IMR-90 (cell line): ENCODE data around the gene AVPR2. TPM values are rescaled to one million over a fixed set of nuclear protein-coding genes. Genes with fewer than 3 reads are reported as not detected.

Source experiments
- ATAC-seq: fragments of 200-7000 bp; cut with Tn5 transposase; 2 replicates; pipeline ENCODE4 v1.9.1; 2020; ENCODE audit warnings: low read depth, mild to moderate bottlenecking, moderate library complexity
- BruUV-seq: library from RNA; stranded (reverse); fragments of 400-500 nt; replicated peaks from 2 replicates; lab custom pipeline; 2021; lab: Mats Ljungman, UMichigan
- CTCF ChIA-PET: fragments of 300-600 bp; formaldehyde crosslinking; extraction: SDS; loops from one replicate; lab custom pipeline; 2021; ENCODE audit warnings: antibody characterized with exemption; lab: Yijun Ruan, JAX
- POLR2A ChIA-PET: fragments of 300-600 bp; sonication (Branson Sonifier 250); formaldehyde crosslinking; loops from one replicate; lab custom pipeline; 2022; ENCODE audit warnings: antibody characterized with exemption; ENCODE audit not compliant: unreplicated experiment; lab: Charles Lee
- DNase-seq: peaks from one replicate; pipeline ENCODE4 v3.0.0; 2013
- H2AFZ ChIP-seq: replicated peaks from 2 replicates; pipeline ENCODE3; 2013; ENCODE audit warnings: low read length, mild to moderate bottlenecking; ENCODE audit not compliant: poor library complexity
- H2AK5ac ChIP-seq: 2 replicates; pipeline ENCODE4 v1.6.1; 2013; ENCODE audit warnings: low read depth, low read length, inconsistent platforms
- H2AK9ac ChIP-seq: replicated peaks from 2 replicates; pipeline ENCODE3; 2013; ENCODE audit warnings: mild to moderate bottlenecking, low read depth, low read length, moderate library complexity; ENCODE audit not compliant: poor library complexity
- H2BK120ac ChIP-seq: 2 replicates; pipeline ENCODE4 v1.6.1; 2013; ENCODE audit warnings: low read depth, low read length, inconsistent platforms
- H2BK15ac ChIP-seq: 3 replicates; pipeline ENCODE4 v1.6.1; 2013; ENCODE audit warnings: low read depth, low read length, inconsistent platforms
- H2BK20ac ChIP-seq: 2 replicates; pipeline ENCODE4 v1.6.1; 2013; ENCODE audit warnings: low read depth, mild to moderate bottlenecking, inconsistent platforms, low read length, moderate library complexity
- H2BK5ac ChIP-seq: 2 replicates; pipeline ENCODE4 v1.6.1; 2013; ENCODE audit warnings: mild to moderate bottlenecking, low read depth, low read length, inconsistent platforms; ENCODE audit not compliant: poor library complexity, severe bottlenecking
- H3K14ac ChIP-seq: replicated peaks from 2 replicates; pipeline ENCODE4 v1.6.1; 2013; ENCODE audit warnings: low read depth, low read length, inconsistent platforms
- H3K18ac ChIP-seq: 2 replicates; pipeline ENCODE4 v1.6.1; 2013; ENCODE audit warnings: low read depth, low read length, control low read depth
- H3K23ac ChIP-seq: 2 replicates; pipeline ENCODE4 v1.6.1; 2013; ENCODE audit warnings: low read depth, low read length, inconsistent platforms
- H3K27ac ChIP-seq: 2 replicates; pipeline ENCODE4 v1.5.1; 2013; ENCODE audit warnings: mild to moderate bottlenecking, control low read depth, low read length; ENCODE audit not compliant: insufficient read depth
- H3K27me3 ChIP-seq: 2 replicates; pipeline ENCODE4 v1.6.1; 2013; ENCODE audit warnings: low read length; ENCODE audit not compliant: control insufficient read depth, insufficient read depth
- H3K36me3 ChIP-seq: 2 replicates; pipeline ENCODE4 v1.6.1; 2013; ENCODE audit warnings: low read length, mixed read lengths; ENCODE audit not compliant: control insufficient read depth, insufficient read depth
- H3K4ac ChIP-seq: 2 replicates; pipeline ENCODE4 v1.6.1; 2013; ENCODE audit warnings: low read depth, low read length, inconsistent platforms
- H3K4me1 ChIP-seq: 2 replicates; pipeline ENCODE4 v1.6.1; 2013; ENCODE audit warnings: low read length, mixed read lengths; ENCODE audit not compliant: control insufficient read depth, insufficient read depth
- H3K4me2 ChIP-seq: 2 replicates; pipeline ENCODE4 v1.6.1; 2013; ENCODE audit warnings: low read depth, mild to moderate bottlenecking, control low read depth, low read length, moderate library complexity
- H3K4me3 ChIP-seq: 2 replicates; pipeline ENCODE4 v1.5.1; 2013; ENCODE audit warnings: low read depth, mild to moderate bottlenecking, control low read depth, low read length, moderate library complexity; ENCODE audit not compliant: insufficient read depth
- H3K56ac ChIP-seq: 2 replicates; pipeline ENCODE4 v1.6.1; 2013; ENCODE audit warnings: low read length, inconsistent platforms; ENCODE audit not compliant: insufficient read depth; ENCODE audit errors: extremely low read depth
- H3K79me1 ChIP-seq, 2 experiments: 2 replicates each; pipeline ENCODE4 v1.6.1; 2013; ENCODE audit warnings: low read length in 2 of 2, inconsistent platforms in 1 of 2, low read depth in 1 of 2
- H3K9ac ChIP-seq: 2 replicates; pipeline ENCODE4 v1.6.1; 2013; ENCODE audit warnings: low read depth, low read length, control low read depth
- H3K9me1 ChIP-seq: 2 replicates; pipeline ENCODE4 v1.6.1; 2013; ENCODE audit warnings: low read length, inconsistent platforms; ENCODE audit not compliant: insufficient read depth
- H3K9me3 ChIP-seq: 2 replicates; pipeline ENCODE4 v1.6.1; 2013; ENCODE audit warnings: low read length; ENCODE audit not compliant: control insufficient read depth, insufficient read depth
- H4K20me1 ChIP-seq: 2 replicates; pipeline ENCODE4 v1.6.1; 2013; ENCODE audit warnings: low read length, inconsistent platforms; ENCODE audit not compliant: insufficient read depth
- H4K5ac ChIP-seq: 2 replicates; pipeline ENCODE4 v1.6.1; 2013; ENCODE audit warnings: mild to moderate bottlenecking, low read depth, low read length, control low read depth
- H4K8ac ChIP-seq, 2 experiments: 2 replicates each; pipeline ENCODE4 v1.6.1; 2013; ENCODE audit warnings: low read depth in 2 of 2, low read length in 2 of 2, control low read depth in 1 of 2, inconsistent platforms in 1 of 2
- H4K91ac ChIP-seq: 2 replicates; pipeline ENCODE4 v1.6.1; 2013; ENCODE audit warnings: low read depth, low read length, inconsistent platforms; ENCODE audit not compliant: insufficient read depth
- BHLHE40 ChIP-seq: fragments of 150-350 bp; IDR thresholded peaks from 2 replicates; pipeline ENCODE4 v1.6.1; 2016; ENCODE audit warnings: mild to moderate bottlenecking, low read depth, low read length
- CEBPB ChIP-seq: IDR thresholded peaks from 2 replicates; pipeline ENCODE4 v1.6.1; 2012; ENCODE audit warnings: low read depth, low read length, improper control_type of control experiment
- CHD1 ChIP-seq: IDR thresholded peaks from 2 replicates; pipeline ENCODE4 v1.6.1; 2012; ENCODE audit warnings: low read depth, low read length, improper control_type of control experiment
- FOS ChIP-seq: fragments of 150-350 bp; IDR thresholded peaks from 2 replicates; pipeline ENCODE4 v1.6.1; 2016; ENCODE audit warnings: low read depth, low read length
- MAFK ChIP-seq: IDR thresholded peaks from 2 replicates; pipeline ENCODE4 v1.6.1; 2012; ENCODE audit warnings: low read depth, low read length, improper control_type of control experiment
- MAZ ChIP-seq: IDR thresholded peaks from 2 replicates; pipeline ENCODE4 v1.6.1; 2012; ENCODE audit warnings: low read depth, mild to moderate bottlenecking, low read length, improper control_type of control experiment, moderate library complexity, borderline replicate concordance
- MXI1 ChIP-seq: IDR thresholded peaks from 2 replicates; pipeline ENCODE4 v1.6.1; 2012; ENCODE audit warnings: low read depth, mild to moderate bottlenecking, low read length, moderate library complexity, borderline replicate concordance
- NFE2L2 ChIP-seq: fragments of 150-350 bp; IDR thresholded peaks from 2 replicates; pipeline ENCODE4 v1.6.1; 2016; ENCODE audit warnings: low read depth, mild to moderate bottlenecking, low read length
- RAD21 ChIP-seq: IDR thresholded peaks from 2 replicates; pipeline ENCODE4 v1.6.1; 2012; ENCODE audit warnings: low read length, improper control_type of control experiment
- RFX5 ChIP-seq: IDR thresholded peaks from 2 replicates; pipeline ENCODE4 v1.8.0; 2012; ENCODE audit warnings: low read depth, mild to moderate bottlenecking, low read length, moderate library complexity
- SMC3 ChIP-seq: fragments of 150-350 bp; IDR thresholded peaks from 2 replicates; pipeline ENCODE4 v1.6.1; 2016; ENCODE audit warnings: low read depth, mild to moderate bottlenecking, antibody characterized with exemption, low read length, moderate library complexity
- WGBS, 2 experiments: methylation state at CpG; one replicate each; pipeline versions ENCODE4 v1.1.5 to v1.1.7; 2013; ENCODE audit warnings: missing lambda C conversion rate in 2 of 2; ENCODE audit not compliant: insufficient read length in 1 of 2; ENCODE audit errors: extremely low coverage in 2 of 2; 5-methylcytosine and 5-hydroxymethylcytosine counted together
- dilution Hi-C: fragments of 300-500 bp; cut with HindIII; formaldehyde crosslinking; loops from one replicate; pipeline ENCODE4 v1.14.3; 2018; ENCODE audit warnings: low sequenced_read_pairs; ENCODE audit not compliant: unreplicated experiment
- in situ Hi-C: fragments of 300-500 bp; cut with MboI; formaldehyde crosslinking; loops from 3 replicates; pipeline ENCODE4 v1.14.3; 2019; ENCODE audit warnings: low sequenced_read_pairs, inconsistent platforms, mixed read lengths
- intact Hi-C: fragments of 100-400 bp; cut with micrococcal nuclease; formaldehyde crosslinking; loops from 2 replicates; pipeline ENCODE4 v1.10.0; 2022
- polyA plus RNA-seq, 3 experiments: library from polyadenylated mRNA; depleted of rRNA; stranded (reverse); fragments of >200 nt; gene quantifications; 2 replicates each; pipeline ENCODE4 v1.2.3, GENCODE V29; 2012; ENCODE audit warnings: low replicate concordance in 1 of 3
- total RNA-seq: library from RNA; depleted of rRNA; stranded (reverse); fragments of >200 nt; gene quantifications from 2 replicates; pipeline ENCODE4 v1.2.3, GENCODE V29; 2012
- TF ChIP-seq, protein P1 (sequence below): conservative IDR thresholded peaks from 2 replicates; pipeline ENCODE4 v1.5.1; 2012; ENCODE audit warnings: mild to moderate bottlenecking, low read depth, low read length, improper control_type of control experiment
- TF ChIP-seq, protein P2 (sequence below): fragments of 150-350 bp; IDR thresholded peaks from 2 replicates; pipeline ENCODE4 v1.6.1; 2016; ENCODE audit warnings: low read depth, mild to moderate bottlenecking, low read length, moderate library complexity, borderline replicate concordance

Gene AVPR2
- total and polyA plus RNA-seq, 2 of the 4 experiments (the other 2 are of a cell fraction): not detected

DNA sequence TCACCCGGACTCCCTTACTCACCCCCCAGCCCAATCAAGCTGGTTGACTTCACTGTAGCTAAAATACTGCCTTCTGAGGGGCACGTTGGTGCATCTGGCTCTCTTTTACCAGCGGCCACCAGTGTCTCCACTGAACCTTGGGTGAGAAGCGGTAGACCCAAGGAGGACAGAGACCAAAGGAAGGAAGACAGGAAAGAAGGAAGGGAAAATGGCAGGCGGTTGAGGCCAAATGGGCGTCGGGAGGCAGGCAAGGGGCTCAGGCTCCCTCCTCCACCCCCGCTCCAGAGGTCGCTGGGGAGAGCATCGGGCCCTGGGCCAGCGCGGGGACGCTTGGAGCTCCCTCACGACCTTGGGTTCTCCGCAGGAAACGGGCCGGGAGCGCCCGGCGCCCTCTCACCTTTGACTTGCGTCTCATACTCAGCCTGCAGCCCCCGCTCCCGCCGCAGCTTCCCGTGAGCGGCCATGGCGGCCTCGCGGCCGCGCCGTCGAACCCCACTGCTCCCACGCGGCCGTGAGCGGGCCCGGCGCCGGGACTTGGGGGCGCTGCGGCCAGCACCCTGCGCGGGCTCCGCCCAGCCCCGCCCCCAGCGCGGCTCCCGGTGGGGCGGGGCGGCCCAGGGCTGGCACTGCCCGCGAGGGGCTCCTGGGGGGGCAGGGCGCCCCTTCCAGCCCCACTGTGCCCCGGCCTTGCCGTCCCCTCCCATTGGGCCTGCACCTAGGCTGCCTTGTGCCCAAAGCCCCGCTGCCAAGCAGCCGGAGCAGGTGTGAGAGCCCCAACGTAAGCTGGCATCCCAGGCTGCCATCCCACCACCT, 21.5 kb downstream of the AVPR2 start, which contains the start of gene ARHGAP4:
Gene ARHGAP4, minus strand, starts transcription at position 526 of the 813 bp plus-strand sequence. Its CDS starts 62 bp downstream, at position 464.
- Histone ChIP-seq H2BK5ac (no peak within 1 kb of the TSS), H3K4me2 (peak within 1 kb of the TSS; percentile 88; the same call in 1 of the 2 replicates), H3K27ac (peak within 1 kb of the TSS; percentile 97), H4K91ac (peak within 1 kb of the TSS; percentile 73; the same call in 1 of the 2 replicates), H4K5ac (peak within 1 kb of the TSS; percentile 82; the same call in 1 of the 2 replicates), H3K27me3 (peaks cover under 1% of the 10 kb centered on the region; the same call in 1 of the 2 replicates), H3K18ac (no peak within 1 kb of the TSS), H2AFZ (peak within 1 kb of the TSS; percentile 61), H3K14ac (no peak within 1 kb of the TSS), H2BK15ac (no peak within 1 kb of the TSS), H3K9me3 (no peaks in the 10 kb centered on the region), H4K8ac (peak within 1 kb of the TSS; percentile 67 to 97; a peak in 2 of 4 replicates), H3K4ac (peak within 1 kb of the TSS; percentile 95), H2AK5ac (peak within 1 kb of the TSS; percentile 94; the same call in 1 of the 2 replicates), H2BK120ac (no peak within 1 kb of the TSS), H3K4me1 (peaks cover 2% of the 10 kb centered on the region), H2AK9ac (peak within 1 kb of the TSS; percentile 97), H4K20me1 (no peaks in the 10 kb centered on the region; the same call in none of the 2 replicates), H3K79me1 (peaks cover 0 to 7% of the 10 kb centered on the region in 2 experiments; a peak in 2 of 4 replicates), H3K23ac (no peak within 1 kb of the TSS; the same call in 1 of the 2 replicates), H3K36me3 (peaks cover 10% of the 10 kb centered on the region; the same call in 1 of the 2 replicates), H3K56ac (no peak within 1 kb of the TSS), H3K4me3 (no peak within 1 kb of the TSS), H2BK20ac (no peak within 1 kb of the TSS), H3K9me1 (no peaks in the 10 kb centered on the region; the same call in 1 of the 2 replicates), H3K9ac (peak within 1 kb of the TSS; percentile 94; the same call in 1 of the 2 replicates)
- dilution Hi-C loops: no loop called here
- POLR2A ChIA-PET: no interaction called here
- DNase-seq: no peak
- CTCF ChIA-PET: no interaction called here
- WGBS, 2 experiments: 57% methylated on average over 31 of the region's 59 CpGs; no CpG with 5 or more reads in 1 of the 2 experiments
- TF ChIP-seq MAZ (no peak), NFE2L2 (no peak), CEBPB (no peak), MAFK (no peak), FOS (no peak), RAD21 (no peak), MXI1 (no peak), BHLHE40 (no peak), SMC3 (no peak), CHD1 (no peak), RFX5 (no peak)
- TF ChIP-seq, protein P1, sequence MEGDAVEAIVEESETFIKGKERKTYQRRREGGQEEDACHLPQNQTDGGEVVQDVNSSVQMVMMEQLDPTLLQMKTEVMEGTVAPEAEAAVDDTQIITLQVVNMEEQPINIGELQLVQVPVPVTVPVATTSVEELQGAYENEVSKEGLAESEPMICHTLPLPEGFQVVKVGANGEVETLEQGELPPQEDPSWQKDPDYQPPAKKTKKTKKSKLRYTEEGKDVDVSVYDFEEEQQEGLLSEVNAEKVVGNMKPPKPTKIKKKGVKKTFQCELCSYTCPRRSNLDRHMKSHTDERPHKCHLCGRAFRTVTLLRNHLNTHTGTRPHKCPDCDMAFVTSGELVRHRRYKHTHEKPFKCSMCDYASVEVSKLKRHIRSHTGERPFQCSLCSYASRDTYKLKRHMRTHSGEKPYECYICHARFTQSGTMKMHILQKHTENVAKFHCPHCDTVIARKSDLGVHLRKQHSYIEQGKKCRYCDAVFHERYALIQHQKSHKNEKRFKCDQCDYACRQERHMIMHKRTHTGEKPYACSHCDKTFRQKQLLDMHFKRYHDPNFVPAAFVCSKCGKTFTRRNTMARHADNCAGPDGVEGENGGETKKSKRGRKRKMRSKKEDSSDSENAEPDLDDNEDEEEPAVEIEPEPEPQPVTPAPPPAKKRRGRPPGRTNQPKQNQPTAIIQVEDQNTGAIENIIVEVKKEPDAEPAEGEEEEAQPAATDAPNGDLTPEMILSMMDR: no peak
- TF ChIP-seq, protein P2, sequence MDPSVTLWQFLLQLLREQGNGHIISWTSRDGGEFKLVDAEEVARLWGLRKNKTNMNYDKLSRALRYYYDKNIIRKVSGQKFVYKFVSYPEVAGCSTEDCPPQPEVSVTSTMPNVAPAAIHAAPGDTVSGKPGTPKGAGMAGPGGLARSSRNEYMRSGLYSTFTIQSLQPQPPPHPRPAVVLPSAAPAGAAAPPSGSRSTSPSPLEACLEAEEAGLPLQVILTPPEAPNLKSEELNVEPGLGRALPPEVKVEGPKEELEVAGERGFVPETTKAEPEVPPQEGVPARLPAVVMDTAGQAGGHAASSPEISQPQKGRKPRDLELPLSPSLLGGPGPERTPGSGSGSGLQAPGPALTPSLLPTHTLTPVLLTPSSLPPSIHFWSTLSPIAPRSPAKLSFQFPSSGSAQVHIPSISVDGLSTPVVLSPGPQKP: no peak
- ATAC-seq: no peak
- intact Hi-C loops: loop anchor here (5.0 kb wide), 1 partner anchor 134 kb away; the partner anchor contains the start of genes IDH3G and SSR4
- no TSS peak for BruUV-seq
- in situ Hi-C loops: no loop called here
